A549 (cell line): ENCODE data around the gene TMPO. TPM values are rescaled to one million over a fixed set of nuclear protein-coding genes. Genes with fewer than 3 reads are reported as not detected.

Source experiments
- ATAC-seq, 2 experiments: fragments of 200-7000 bp in 1 of 2; fragments of >200 bp in 1 of 2; cut with Nextera tagmentation in 1 of 2; cut with Tn5 transposase in 1 of 2; 3 replicates each; pipeline versions ENCODE4 v1.8.0 to v1.9.1; 2018 to 2020; ENCODE audit warnings: mild to moderate bottlenecking in 1 of 2, moderate library complexity in 1 of 2
- CTCF ChIA-PET: fragments of 300-600 bp; sonication (Branson Sonifier 250); formaldehyde crosslinking; extraction: SDS; loops from one replicate; lab custom pipeline; 2021; ENCODE audit warnings: antibody characterized with exemption, inconsistent platforms; lab: Yijun Ruan, JAX
- POLR2A ChIA-PET: fragments of 350-600 bp; formaldehyde crosslinking; extraction: SDS; loops from one replicate; lab custom pipeline; 2021; ENCODE audit warnings: antibody characterized with exemption, inconsistent platforms; lab: Yijun Ruan, JAX
- DNase-seq, 2 experiments: peaks; one replicate each; pipeline versions ENCODE4 v3.0.0 to v3.0.0-alpha.2; 2011 to 2016; ENCODE audit warnings: low read depth in 1 of 2, low spot score in 1 of 2
- FAIRE-seq: peaks from 2 replicates; lab custom pipeline; 2011; peaks lifted over from hg19 to GRCh38; lab: Jason Lieb, UNC
- H3K27ac ChIP-seq, 2 experiments: fragments of >200 bp; sonication (Bioruptor Twin); formaldehyde crosslinking; 3 replicates each; pipeline ENCODE4 v1.5.1; 2016 to 2017
- H3K4me1 ChIP-seq: fragments of >200 bp; sonication (Bioruptor Twin); formaldehyde crosslinking; 3 replicates; pipeline ENCODE4 v1.6.1; 2016
- H3K4me2 ChIP-seq: fragments of >200 bp; sonication (Bioruptor Twin); formaldehyde crosslinking; 3 replicates; pipeline ENCODE4 v1.6.1; 2016
- H3K4me3 ChIP-seq: fragments of >200 bp; sonication (Bioruptor Twin); formaldehyde crosslinking; 3 replicates; pipeline ENCODE4 v1.5.1; 2016
- H3K9me3 ChIP-seq: fragments of >200 bp; sonication (Bioruptor Twin); formaldehyde crosslinking; 3 replicates; pipeline ENCODE4 v1.6.1; 2016
- BCL3 ChIP-seq: fragments of >200 bp; sonication (Bioruptor Twin); formaldehyde crosslinking; IDR thresholded peaks from 3 replicates; pipeline ENCODE4 v1.6.1; 2016
- CBX8 ChIP-seq: fragments of 200-600 bp; sonication (generic); IDR thresholded peaks from 2 replicates; pipeline ENCODE4 v1.6.1; 2016
- CEBPB ChIP-seq, 2 experiments: fragments of >200 bp in 1 of 2; sonication (Bioruptor Twin) in 1 of 2; formaldehyde crosslinking in 1 of 2; IDR thresholded peaks; 2 replicates each; pipeline ENCODE4 v1.6.1; 2012 to 2016
- CHD4 ChIP-seq: fragments of 200-600 bp; sonication (generic); IDR thresholded peaks from 2 replicates; pipeline ENCODE4 v1.6.1; 2016; ENCODE audit warnings: antibody characterized with exemption, mild to moderate bottlenecking, borderline replicate concordance
- CTCF ChIP-seq: fragments of >200 bp; sonication (Bioruptor Twin); formaldehyde crosslinking; IDR thresholded peaks from 3 replicates; pipeline ENCODE4 v1.5.1; 2016
- E2F6 ChIP-seq: IDR thresholded peaks from 2 replicates; pipeline ENCODE4 v1.6.1; 2012; ENCODE audit warnings: low read depth, borderline replicate concordance
- EHMT2 ChIP-seq: fragments of 200-600 bp; sonication (generic); IDR thresholded peaks from 2 replicates; pipeline ENCODE4 v1.6.1; 2016; ENCODE audit warnings: antibody characterized with exemption, low read depth, mild to moderate bottlenecking, moderate library complexity
- ELK1 ChIP-seq: fragments of 150-350 bp; IDR thresholded peaks from 2 replicates; pipeline ENCODE4 v1.6.1; 2014; ENCODE audit warnings: low read depth, mild to moderate bottlenecking, low read length
- FOSL2 ChIP-seq, 2 experiments: fragments of 450-650 bp in 1 of 2; fragments of >200 bp in 1 of 2; sonication (Bioruptor Twin) in 1 of 2; formaldehyde crosslinking; IDR thresholded peaks; 2 replicates each; pipeline versions ENCODE4 v1.5.0 to v1.6.1; 2016 to 2020; ENCODE audit warnings: mild to moderate bottlenecking in 1 of 2, moderate library complexity in 1 of 2
- FOXS1 ChIP-seq: fragments of 250-450 bp; sonication (Bioruptor Pico); IDR thresholded peaks from 2 replicates; pipeline ENCODE4 v1.5.0; 2020; ENCODE audit warnings: mild to moderate bottlenecking, moderate library complexity
- GATA3 ChIP-seq: IDR thresholded peaks from 2 replicates; pipeline ENCODE4 v1.6.1; 2012; ENCODE audit warnings: borderline replicate concordance
- HDAC2 ChIP-seq: fragments of 200-600 bp; sonication (generic); IDR thresholded peaks from 2 replicates; pipeline ENCODE4 v1.6.1; 2016
- HEYL ChIP-seq: fragments of 250-450 bp; sonication (Bioruptor Pico); IDR thresholded peaks from 2 replicates; pipeline ENCODE4 v1.8.0; 2021; ENCODE audit warnings: mild to moderate bottlenecking, moderate library complexity
- HMGXB4 ChIP-seq: fragments of 250-450 bp; sonication (Bioruptor Pico); IDR thresholded peaks from 2 replicates; pipeline ENCODE4 v1.5.0; 2021; ENCODE audit warnings: mild to moderate bottlenecking, moderate library complexity, borderline replicate concordance
- HOXA7 ChIP-seq: fragments of 250-450 bp; sonication (Bioruptor Pico); IDR thresholded peaks from 2 replicates; pipeline ENCODE4 v1.5.0; 2020; ENCODE audit warnings: mild to moderate bottlenecking, moderate library complexity
- JUNB ChIP-seq: fragments of >200 bp; sonication (Bioruptor Twin); formaldehyde crosslinking; IDR thresholded peaks from 2 replicates; pipeline ENCODE4 v1.6.1; 2016
- KDM1A ChIP-seq: fragments of 200-600 bp; sonication (generic); IDR thresholded peaks from 2 replicates; pipeline ENCODE4 v1.6.1; 2016; ENCODE audit warnings: low read depth, mild to moderate bottlenecking
- KDM5A ChIP-seq: fragments of 200-600 bp; sonication (generic); IDR thresholded peaks from 2 replicates; pipeline ENCODE4 v1.6.1; 2016; ENCODE audit warnings: antibody characterized with exemption, mild to moderate bottlenecking
- NPAS2 ChIP-seq: fragments of 250-450 bp; sonication (Bioruptor Pico); IDR thresholded peaks from 2 replicates; pipeline ENCODE4 v1.8.0; 2022; ENCODE audit warnings: mild to moderate bottlenecking, moderate library complexity, borderline replicate concordance
- PBX3 ChIP-seq: IDR thresholded peaks from 2 replicates; pipeline ENCODE4 v1.6.1; 2012
- PHF8 ChIP-seq: fragments of 200-600 bp; sonication (generic); IDR thresholded peaks from 2 replicates; pipeline ENCODE4 v1.6.1; 2016; ENCODE audit warnings: low read depth, mild to moderate bottlenecking, antibody characterized with exemption, moderate library complexity, borderline replicate concordance
- POLR2A ChIP-seq: IDR thresholded peaks from 2 replicates; pipeline ENCODE4 v1.6.1; 2012; ENCODE audit warnings: mild to moderate bottlenecking, low read length
- RARB ChIP-seq: fragments of 250-450 bp; sonication (Bioruptor Pico); IDR thresholded peaks from 2 replicates; pipeline ENCODE4 v1.8.0; 2021; ENCODE audit warnings: mild to moderate bottlenecking, moderate library complexity
- RCOR1 ChIP-seq: fragments of 150-350 bp; IDR thresholded peaks from 2 replicates; pipeline ENCODE4 v1.6.1; 2014; ENCODE audit warnings: antibody characterized with exemption, low read length, low read depth
- RFX5 ChIP-seq: fragments of 450-650 bp; IDR thresholded peaks from 2 replicates; pipeline ENCODE4 v1.7.1; 2014; ENCODE audit warnings: antibody characterized with exemption, mild to moderate bottlenecking, moderate library complexity
- SMC3 ChIP-seq: fragments of >200 bp; sonication (Bioruptor Twin); formaldehyde crosslinking; IDR thresholded peaks from 3 replicates; pipeline ENCODE4 v1.6.1; 2018; ENCODE audit warnings: inconsistent platforms
- USF2 ChIP-seq: fragments of 450-650 bp; IDR thresholded peaks from 2 replicates; pipeline ENCODE4 v1.6.1; 2014; ENCODE audit warnings: antibody characterized with exemption
- ZC3H11A ChIP-seq: fragments of 450-650 bp; IDR thresholded peaks from 2 replicates; pipeline ENCODE4 v1.6.1; 2014; ENCODE audit warnings: antibody characterized with exemption, mild to moderate bottlenecking
- ZNF302 ChIP-seq: fragments of 250-450 bp; sonication (Bioruptor Pico); IDR thresholded peaks from 2 replicates; pipeline ENCODE4 v1.9.0; 2021; ENCODE audit warnings: inconsistent platforms, mild to moderate bottlenecking, moderate library complexity
- WGBS: methylation state at CpG from one replicate; pipeline ENCODE4 v1.1.6; 2017; ENCODE audit errors: missing lambda C conversion rate; 5-methylcytosine and 5-hydroxymethylcytosine counted together
- polyA plus RNA-seq, 4 experiments: library from polyadenylated mRNA; depleted of rRNA in 3 of 4; stranded (reverse); fragments of >200 nt; fragmentation: RNase III in 1 of 4; extraction: RNeasy Plus Mini Kit Qiagen cat#74134 plus additional on column Dnase treatment in 1 of 4; gene quantifications; 2 replicates in 3 of 4; 3 replicates in 1 of 4; pipeline ENCODE4 v1.2.3, GENCODE V29; 2011 to 2017

The TMPO gene
- polyA plus RNA-seq, 2 of the 4 experiments (the other 2 are of a cell fraction): 100 to 169 TPM

GRCh38 chr12:98514982-98515286, 456 bp upstream of the TMPO start:
- Histone ChIP-seq H3K27ac (peak overlapping the region; percentile 94 to 97), H3K4me2 (peak overlapping the region; percentile 89), H3K9me3 (no peaks in the 10 kb centered on the region), H3K4me3 (peak overlapping the region; percentile 78), H3K4me1 (peaks cover 26% of the 10 kb centered on the region; the same call in 2 of the 3 replicates)
- no peak for TF ChIP-seq CEBPB (IDR thresholded peaks at IDR 0.05)
- TF ChIP-seq HMGXB4: no peak
- TF ChIP-seq ZNF302 (CRISPR knock-in tag): no peak
- TF ChIP-seq FOXS1: no peak
- no peak for TF ChIP-seq HEYL
- TF ChIP-seq E2F6: no peak
- no peak for TF ChIP-seq CBX8
- TF ChIP-seq BCL3: no peak
- TF ChIP-seq GATA3: no peak
- no peak for TF ChIP-seq USF2
- TF ChIP-seq CHD4: no peak
- TF ChIP-seq HOXA7 (CRISPR knock-in tag): no peak
- TF ChIP-seq NPAS2 (CRISPR knock-in tag): no peak
- no peak for TF ChIP-seq PHF8
- no peak for TF ChIP-seq SMC3
- no peak for TF ChIP-seq KDM5A
- no peak for TF ChIP-seq FOSL2 (IDR thresholded peaks at IDR 0.05)
- no peak for TF ChIP-seq FOSL2 (CRISPR knock-in tag; IDR thresholded peaks at IDR 0.05)
- TF ChIP-seq JUNB: no peak
- no peak for TF ChIP-seq HDAC2
- ATAC-seq (peak; percentile 44 to 49; a peak in 5 of 6 replicates), DNase-seq (no peak), FAIRE-seq (no peak)
- WGBS: 0% methylated on average over 7 of the region's 11 CpGs
- CTCF ChIA-PET: interaction anchor here (1.1 to 6.4 kb wide), 6 partner anchors 10 to 98 kb away, joined by 3 to 61 read pairs (median 12); no protein-coding TSS in a partner anchor
- POLR2A ChIA-PET: interaction anchor here (0.6 to 3.2 kb wide), 5 partner anchors 9 to 165 kb away, joined by 4 to 12 read pairs (median 5); no protein-coding TSS in a partner anchor

GRCh38 chr12:98516111-98516873, 902 bp downstream of the TMPO start:
- 3% methylated on average over 24 of the region's 64 CpGs for WGBS
- ChIA-PET POLR2A (interaction anchor here (1.0 to 3.2 kb wide), 5 partner anchors 10 to 98 kb away, joined by 3 to 12 read pairs (median 5); no protein-coding TSS in a partner anchor), CTCF (interaction anchor here (0.5 to 6.4 kb wide), 25 partner anchors 10 to 448 kb away, joined by 3 to 61 read pairs (median 5); no protein-coding TSS in a partner anchor)
- peak overlapping the region; percentile 94 to 97 for H3K27ac ChIP-seq
- peak overlapping the region; percentile 78 for H3K4me3 ChIP-seq
- DNase-seq (peak; percentile 74 to 95), ATAC-seq (peak; percentile 63 to 64), FAIRE-seq (no peak)
- H3K4me2 ChIP-seq: peak overlapping the region; percentile 89
- no peaks in the 10 kb centered on the region for H3K9me3 ChIP-seq
- peaks cover 40% of the 10 kb centered on the region for H3K4me1 ChIP-seq
- TF ChIP-seq RARB (no peak), RCOR1 (no peak), ELK1 (no peak), ZC3H11A (no peak), KDM1A (no peak), RFX5 (0 out of 2 replicates have a peak, but pooled peaks have one; percentile 52), EHMT2 (no peak), CTCF (peak; percentile 84), PBX3 (0 out of 2 replicates have a peak, but pooled peaks have one; percentile 27), POLR2A (peak; percentile 18; the same call in 1 of the 2 replicates)
